ENCODE data around the gene ZNF146.

The ZNF146 gene

GRCh38 chr19:36259211-36259610 is 44.3 kb downstream of the ZNF146 start:
- Histone ChIP-seq H2AFZ (ENCODE audit: low read depth, low read length) (no peak overlapping the region), H3K4me3 (ENCODE audit: low read length) (no peak overlapping the region), H3K9me3 (ENCODE audit: insufficient read depth, low read length) (no peaks in the 10 kb centered on the region), H4K20me1 (ENCODE audit: insufficient read depth, low read length) (no peaks in the 10 kb centered on the region), H3K27ac (ENCODE audit: low read length) (no peak overlapping the region), H3K27me3 (ENCODE audit: low read depth, low read length) (no peaks in the 10 kb centered on the region), H3K4me2 (ENCODE audit: low read length) (no peak overlapping the region), H3K36me3 (replicated peaks; ENCODE audit: low read depth, low read length) (peaks cover 8% of the 10 kb centered on the region), H3K79me2 (ENCODE audit: low read length) (no peaks in the 10 kb centered on the region), H3K4me1 (ENCODE audit: low read length) (no peaks in the 10 kb centered on the region), H3K9ac (ENCODE audit: low read length) (no peak overlapping the region)
- TF ChIP-seq EZH2phosphoT487 (IDR thresholded peaks at IDR 0.05; ENCODE audit: low read depth) = no peak
- no peak for TF ChIP-seq CTCF (IDR thresholded peaks at IDR 0.05; ENCODE audit: low read depth, low read length)

- H3K36me3 ChIP-seq (replicated peaks; ENCODE audit: low read depth, low read length) = no peaks in the 10 kb centered on the region
- no peak overlapping the region for H2AFZ ChIP-seq (ENCODE audit: low read depth, low read length)
Observed at GRCh38 chr19:36265064-36265463, 50.2 kb downstream of the ZNF146 start.

GRCh38 chr19:36265856-36266374 is 51.0 kb downstream of the ZNF146 start:
- H3K27ac ChIP-seq (ENCODE audit: low read length) = no peak overlapping the region
- H3K4me2 ChIP-seq (ENCODE audit: low read length) = no peak overlapping the region
- no peaks in the 10 kb centered on the region for H3K79me2 ChIP-seq (ENCODE audit: low read length)
- TF ChIP-seq EZH2phosphoT487 (IDR thresholded peaks at IDR 0.05; ENCODE audit: low read depth) (no peak), CTCF (IDR thresholded peaks at IDR 0.05; ENCODE audit: low read depth, low read length) (no peak)
- H3K9ac ChIP-seq (ENCODE audit: low read length) = no peak overlapping the region
- H3K4me3 ChIP-seq (ENCODE audit: low read length) = no peak overlapping the region
- H2AFZ ChIP-seq (ENCODE audit: low read depth, low read length) = no peak overlapping the region
- no peaks in the 10 kb centered on the region for H3K27me3 ChIP-seq (ENCODE audit: low read depth, low read length)
- H3K4me1 ChIP-seq (ENCODE audit: low read length) = no peaks in the 10 kb centered on the region
- H4K20me1 ChIP-seq (ENCODE audit: insufficient read depth, low read length) = no peaks in the 10 kb centered on the region
- H3K9me3 ChIP-seq (ENCODE audit: insufficient read depth, low read length) = no peaks in the 10 kb centered on the region
- no peaks in the 10 kb centered on the region for H3K36me3 ChIP-seq (replicated peaks; ENCODE audit: low read depth, low read length)

More at GRCh38 chr19:36265064-36265463, 50.2 kb downstream of the ZNF146 start:
- Histone ChIP-seq H3K4me1 (ENCODE audit: low read length) (no peaks in the 10 kb centered on the region), H3K9me3 (ENCODE audit: insufficient read depth, low read length) (no peaks in the 10 kb centered on the region), H3K4me2 (ENCODE audit: low read length) (no peak overlapping the region), H4K20me1 (ENCODE audit: insufficient read depth, low read length) (no peaks in the 10 kb centered on the region), H3K27me3 (ENCODE audit: low read depth, low read length) (no peaks in the 10 kb centered on the region), H3K9ac (ENCODE audit: low read length) (no peak overlapping the region), H3K79me2 (ENCODE audit: low read length) (no peaks in the 10 kb centered on the region), H3K27ac (ENCODE audit: low read length) (no peak overlapping the region), H3K4me3 (ENCODE audit: low read length) (no peak overlapping the region)
- TF ChIP-seq EZH2phosphoT487 (IDR thresholded peaks at IDR 0.05; ENCODE audit: low read depth) = no peak
- TF ChIP-seq CTCF (IDR thresholded peaks at IDR 0.05; ENCODE audit: low read depth, low read length) = no peak

- no peak overlapping the region for H3K9ac ChIP-seq (ENCODE audit: low read length)
- H3K4me2 ChIP-seq (ENCODE audit: low read length) = no peak overlapping the region
- H3K9me3 ChIP-seq (ENCODE audit: insufficient read depth, low read length) = no peaks in the 10 kb centered on the region
- H3K79me2 ChIP-seq (ENCODE audit: low read length) = no peaks in the 10 kb centered on the region
- no peak overlapping the region for H2AFZ ChIP-seq (ENCODE audit: low read depth, low read length)
- no peaks in the 10 kb centered on the region for H3K27me3 ChIP-seq (ENCODE audit: low read depth, low read length)
- H3K27ac ChIP-seq (ENCODE audit: low read length) = no peak overlapping the region
- H4K20me1 ChIP-seq (ENCODE audit: insufficient read depth, low read length) = no peaks in the 10 kb centered on the region
- H3K4me3 ChIP-seq (ENCODE audit: low read length) = no peak overlapping the region
- H3K36me3 ChIP-seq (replicated peaks; ENCODE audit: low read depth, low read length) = no peaks in the 10 kb centered on the region
- no peaks in the 10 kb centered on the region for H3K4me1 ChIP-seq (ENCODE audit: low read length)
- TF ChIP-seq CTCF (IDR thresholded peaks at IDR 0.05; ENCODE audit: low read depth, low read length) = no peak
- no peak for TF ChIP-seq EZH2phosphoT487 (IDR thresholded peaks at IDR 0.05; ENCODE audit: low read depth)
Observed at GRCh38 chr19:36266375-36266961, 51.6 kb downstream of the ZNF146 start.

All from OCI-LY3 (cell line).